GM23248 (cell line): ENCODE measurements around the gene PLEKHJ1.
"Not testable (repeated sequence)": the region's sequence is repeated elsewhere in the genome, so short reads cannot be mapped to it uniquely, and the experiment has no call there.

Experiments
- EZH2 ChIP-seq: fragments of 200-600 bp; sonication (generic); IDR thresholded peaks from 2 replicates; pipeline ENCODE4 v1.6.1; 2018; ENCODE audit warnings: antibody characterized with exemption, mild to moderate bottlenecking; ENCODE audit not compliant: insufficient read depth, poor library complexity, severe bottlenecking
- EZH2phosphoT487 ChIP-seq: fragments of 200-600 bp; sonication (generic); IDR thresholded peaks from 2 replicates; pipeline ENCODE4 v1.6.1; 2018; ENCODE audit warnings: antibody characterized with exemption, moderate library complexity, mild to moderate bottlenecking, low read depth; ENCODE audit not compliant: insufficient read depth

- TF ChIP-seq EZH2, EZH2phosphoT487: not testable (repeated sequence)
Observed at GRCh38 chr19:2200624-2201294, 35.4 kb downstream of the PLEKHJ1 start.
